Mucosa of stomach (tissue), 1 donor: Measurements from ENCODE around the gene ABCG2.
A peak's percentile ranks its signal among the peaks of the same experiment; 100 is the strongest.

Experiments used
- H3K27me3 ChIP-seq: one replicate; pipeline ENCODE4 v1.7.0; 2013; ENCODE audit warnings: mild to moderate bottlenecking, low read length; ENCODE audit not compliant: control insufficient read depth, insufficient read depth
- H3K36me3 ChIP-seq: one replicate; pipeline ENCODE4 v1.7.0; 2013; ENCODE audit warnings: low read length; ENCODE audit not compliant: control insufficient read depth, insufficient read depth
- H3K4me1 ChIP-seq: one replicate; pipeline ENCODE4 v1.7.0; 2013; ENCODE audit warnings: mild to moderate bottlenecking, low read length; ENCODE audit not compliant: control insufficient read depth, insufficient read depth
- H3K4me3 ChIP-seq: one replicate; pipeline ENCODE4 v1.7.0; 2013; ENCODE audit warnings: low read length
- H3K9ac ChIP-seq: one replicate; pipeline ENCODE4 v1.7.0; 2013; ENCODE audit warnings: mild to moderate bottlenecking, low read length, moderate library complexity
- H3K9me3 ChIP-seq: one replicate; pipeline ENCODE4 v1.7.0; 2013; ENCODE audit warnings: mild to moderate bottlenecking, low read length, moderate library complexity; ENCODE audit not compliant: control insufficient read depth
- donor health status: Pancreatic carcinoma.

The ABCG2 gene

DNA sequence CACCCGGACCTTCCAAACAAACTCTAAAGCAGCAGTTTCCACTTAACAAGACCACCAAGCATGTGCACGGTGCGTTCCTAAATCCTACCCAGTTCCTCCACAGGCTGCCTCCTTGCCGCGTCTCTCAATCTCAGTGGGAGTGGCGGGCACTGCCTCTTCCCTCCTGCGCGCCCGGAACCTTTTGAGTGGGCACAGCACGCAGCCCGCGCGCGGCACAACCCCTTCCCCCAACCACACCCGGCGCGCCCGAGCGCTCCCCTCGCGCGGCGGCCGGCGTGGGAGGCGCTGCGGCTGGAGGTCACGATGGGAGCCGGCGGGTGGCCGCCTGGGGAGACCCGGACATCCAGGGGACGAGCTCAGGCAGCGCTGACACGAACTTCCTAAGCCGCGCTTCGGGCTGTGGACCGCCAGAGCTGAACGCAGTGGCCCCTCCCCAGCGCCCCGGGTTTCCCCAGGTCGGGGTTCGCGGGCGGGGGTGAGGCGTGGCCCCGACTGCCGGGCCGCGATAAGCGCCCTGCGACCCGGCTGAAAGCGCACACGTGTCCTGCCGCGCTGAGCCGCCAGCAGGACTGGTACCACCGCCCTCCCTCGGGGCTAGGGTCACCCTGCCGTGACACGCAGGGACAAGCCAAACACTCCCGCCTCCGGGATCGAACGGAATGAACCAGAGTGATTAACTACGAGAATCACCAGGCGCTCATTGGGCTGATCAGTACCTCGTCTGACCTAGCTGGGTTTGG is at the start of gene ABCG2:
Gene ABCG2 (minus strand): TSS at position 151 of the 740 bp plus-strand sequence. CDS start 18,644 bp downstream, outside the sequence.
- Histone ChIP-seq H3K4me1 (no peaks in the 10 kb centered on the region), H3K4me3 (peak within 1 kb of the TSS; percentile 22), H3K36me3 (no peaks in the 10 kb centered on the region), H3K9me3 (no peaks in the 10 kb centered on the region), H3K9ac (peak within 1 kb of the TSS; percentile 24), H3K27me3 (no peaks in the 10 kb centered on the region)

DNA sequence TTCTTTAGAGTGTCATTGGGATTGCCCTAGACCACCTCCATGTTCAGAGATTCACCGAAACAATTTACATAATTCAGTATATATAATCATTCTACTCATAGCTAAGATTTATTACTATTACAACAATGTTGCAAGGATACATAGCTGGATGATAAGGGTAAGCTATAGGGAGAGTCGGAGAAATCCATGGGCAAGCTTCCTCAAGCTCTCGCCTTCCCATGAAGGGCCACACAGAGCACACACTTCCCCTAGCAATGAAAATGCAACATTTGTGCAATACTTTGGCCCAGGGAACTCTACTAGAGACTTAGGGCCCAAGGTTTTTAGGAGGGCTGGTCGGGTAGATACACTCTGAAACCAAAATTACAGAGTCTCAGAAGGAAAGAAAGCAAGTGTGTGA is 49.7 kb upstream of the ABCG2 start:
- Histone ChIP-seq H3K27me3 (no peaks in the 10 kb centered on the region), H3K4me3 (no peak overlapping the region), H3K36me3 (no peaks in the 10 kb centered on the region), H3K9me3 (no peaks in the 10 kb centered on the region), H3K9ac (no peak overlapping the region), H3K4me1 (peaks cover 3% of the 10 kb centered on the region)

DNA sequence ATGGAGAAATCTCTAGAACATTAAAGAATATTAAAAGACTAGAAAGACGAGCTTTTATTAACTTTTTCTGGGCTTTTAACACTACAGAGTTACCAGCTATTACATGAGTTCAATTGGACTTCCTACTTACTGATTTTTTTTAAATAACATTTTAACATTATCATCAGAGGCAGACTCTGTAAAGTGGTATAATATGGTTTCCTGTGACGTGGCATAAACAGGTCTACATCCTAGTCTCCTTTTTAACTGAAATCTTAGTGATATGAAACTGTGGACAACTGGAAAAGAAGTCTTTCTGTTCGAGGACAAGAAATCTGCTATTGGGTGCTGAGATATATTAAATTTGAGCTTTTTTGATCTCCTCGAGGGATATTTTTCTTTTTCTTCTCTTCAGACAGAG is 48.7 kb upstream of the ABCG2 start:
- no peak overlapping the region for H3K4me3 ChIP-seq
- H3K36me3 ChIP-seq = no peaks in the 10 kb centered on the region
- no peaks in the 10 kb centered on the region for H3K9me3 ChIP-seq
- peaks cover 3% of the 10 kb centered on the region for H3K4me1 ChIP-seq
- H3K9ac ChIP-seq = no peak overlapping the region
- H3K27me3 ChIP-seq = no peaks in the 10 kb centered on the region

DNA sequence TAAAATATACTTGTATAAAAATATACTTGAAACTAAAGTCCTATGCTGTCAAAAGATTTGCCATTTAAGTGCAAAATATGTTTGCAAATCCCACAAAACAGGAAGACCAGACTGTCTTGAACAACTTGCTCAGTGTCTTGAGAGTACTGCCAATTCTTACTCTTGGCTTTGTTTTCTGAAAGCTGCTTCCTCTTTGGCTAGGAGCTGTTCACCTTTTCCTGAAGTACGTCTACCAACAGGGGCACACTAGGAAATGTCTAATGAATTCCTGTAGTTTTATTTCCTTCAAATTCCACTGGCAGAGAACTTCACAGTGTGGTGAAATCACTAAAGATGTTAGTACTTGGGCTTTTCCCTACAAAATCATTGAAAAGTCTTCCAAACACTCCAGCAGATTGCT is 46.4 kb upstream of the ABCG2 start:
- Histone ChIP-seq H3K27me3 (no peaks in the 10 kb centered on the region), H3K4me3 (no peak overlapping the region), H3K4me1 (peaks cover 3% of the 10 kb centered on the region), H3K9me3 (no peaks in the 10 kb centered on the region), H3K9ac (no peak overlapping the region), H3K36me3 (no peaks in the 10 kb centered on the region)

DNA sequence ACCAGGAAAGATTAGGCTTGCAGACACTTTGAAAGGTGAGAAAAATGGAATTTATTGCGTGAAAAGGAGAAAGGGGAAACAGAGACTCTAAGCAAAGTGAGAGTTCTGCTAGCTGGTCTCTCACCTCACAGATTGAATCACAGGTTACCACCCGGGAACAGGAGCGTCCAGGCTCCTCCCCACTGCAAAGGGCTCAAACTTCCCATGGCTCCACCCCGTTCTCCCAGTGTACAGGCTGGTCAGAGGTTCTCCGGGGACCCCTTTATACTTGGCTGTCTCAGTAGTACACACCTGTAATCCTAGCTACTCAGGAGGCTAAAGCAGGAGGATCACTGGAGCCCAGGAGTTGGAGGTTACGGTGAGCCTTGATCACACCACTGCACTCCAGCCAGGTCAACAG is 44.0 kb upstream of the ABCG2 start:
- no peaks in the 10 kb centered on the region for H3K27me3 ChIP-seq
- no peak overlapping the region for H3K9ac ChIP-seq
- H3K4me3 ChIP-seq = no peak overlapping the region
- no peaks in the 10 kb centered on the region for H3K9me3 ChIP-seq
- peaks cover 3% of the 10 kb centered on the region for H3K4me1 ChIP-seq
- H3K36me3 ChIP-seq = no peaks in the 10 kb centered on the region

DNA sequence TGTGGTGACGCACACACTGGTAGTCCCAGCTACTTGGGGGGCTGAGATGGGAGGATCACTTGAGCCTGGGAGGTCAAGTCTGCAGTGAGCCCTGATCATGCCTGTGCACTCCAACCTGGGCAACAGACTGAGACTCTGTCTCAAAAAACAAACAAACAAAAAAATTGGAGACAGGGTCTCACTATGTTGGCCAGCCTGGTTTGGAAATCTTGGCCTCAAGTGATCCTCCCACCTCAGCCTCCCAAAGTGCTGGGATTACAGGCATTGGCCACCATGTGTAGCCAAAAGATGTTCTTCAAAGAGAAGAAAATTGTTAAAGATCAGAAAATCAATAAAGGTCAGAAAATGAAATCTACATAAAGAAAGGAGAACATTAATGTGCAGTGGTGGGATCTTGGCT is 41.7 kb upstream of the ABCG2 start:
- no peak overlapping the region for H3K9ac ChIP-seq
- no peaks in the 10 kb centered on the region for H3K9me3 ChIP-seq
- no peaks in the 10 kb centered on the region for H3K36me3 ChIP-seq
- H3K27me3 ChIP-seq = no peaks in the 10 kb centered on the region
- peaks cover 20% of the 10 kb centered on the region for H3K4me1 ChIP-seq
- no peak overlapping the region for H3K4me3 ChIP-seq

DNA sequence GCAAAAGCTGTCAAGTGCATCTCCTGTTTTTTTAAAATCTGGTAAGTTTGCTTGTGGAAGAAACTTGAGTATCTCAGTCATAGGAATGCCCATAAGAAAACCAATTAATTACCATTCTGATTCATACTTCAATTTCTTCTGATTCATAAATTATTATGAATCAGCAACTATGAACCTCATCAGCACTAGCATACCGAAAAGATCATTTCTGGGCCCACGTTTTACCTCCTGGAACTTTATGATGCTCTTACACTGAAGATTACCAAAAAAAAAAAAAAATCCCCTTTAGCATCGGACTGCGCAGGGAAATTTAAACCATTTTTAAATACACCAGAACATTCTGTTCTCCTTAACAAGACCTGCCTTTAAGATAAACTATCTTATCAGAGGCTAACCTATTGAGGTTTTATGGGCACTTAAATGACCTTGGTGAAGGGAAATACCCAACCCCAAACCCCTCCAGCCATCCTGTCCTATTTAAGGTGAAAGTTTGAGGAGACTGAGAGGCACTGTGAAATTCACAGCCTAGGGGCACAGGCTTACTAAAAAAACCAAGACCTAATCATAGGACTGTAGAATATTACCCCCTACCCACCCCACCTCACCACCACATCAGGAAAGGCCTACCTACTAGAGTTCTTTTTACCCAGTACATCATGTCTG is 38.2 kb upstream of the ABCG2 start:
- Histone ChIP-seq H3K36me3 (no peaks in the 10 kb centered on the region), H3K4me1 (peaks cover 19% of the 10 kb centered on the region), H3K9ac (no peak overlapping the region), H3K9me3 (no peaks in the 10 kb centered on the region), H3K27me3 (no peaks in the 10 kb centered on the region), H3K4me3 (no peak overlapping the region)

DNA sequence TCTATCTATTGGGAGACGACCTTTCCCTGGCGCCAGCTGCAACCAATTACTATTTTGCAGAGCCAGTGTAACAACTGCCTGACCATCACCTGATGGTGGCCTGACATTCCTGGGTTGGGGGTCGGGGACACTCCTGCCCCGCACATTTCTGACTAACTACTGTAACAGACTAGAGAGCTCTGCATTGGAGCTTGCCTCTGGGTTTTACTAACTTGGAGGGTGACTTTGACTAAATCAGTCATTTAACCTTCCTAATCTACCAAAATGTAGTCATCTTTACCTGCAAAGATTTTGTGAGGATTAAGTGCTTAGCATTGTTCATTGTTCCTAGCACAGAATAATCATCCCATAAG is 37.5 kb upstream of the ABCG2 start:
- Histone ChIP-seq H3K4me3 (no peak overlapping the region), H3K9ac (peak overlapping the region; percentile 15), H3K9me3 (no peaks in the 10 kb centered on the region), H3K36me3 (no peaks in the 10 kb centered on the region), H3K27me3 (no peaks in the 10 kb centered on the region), H3K4me1 (peaks cover 19% of the 10 kb centered on the region)

DNA sequence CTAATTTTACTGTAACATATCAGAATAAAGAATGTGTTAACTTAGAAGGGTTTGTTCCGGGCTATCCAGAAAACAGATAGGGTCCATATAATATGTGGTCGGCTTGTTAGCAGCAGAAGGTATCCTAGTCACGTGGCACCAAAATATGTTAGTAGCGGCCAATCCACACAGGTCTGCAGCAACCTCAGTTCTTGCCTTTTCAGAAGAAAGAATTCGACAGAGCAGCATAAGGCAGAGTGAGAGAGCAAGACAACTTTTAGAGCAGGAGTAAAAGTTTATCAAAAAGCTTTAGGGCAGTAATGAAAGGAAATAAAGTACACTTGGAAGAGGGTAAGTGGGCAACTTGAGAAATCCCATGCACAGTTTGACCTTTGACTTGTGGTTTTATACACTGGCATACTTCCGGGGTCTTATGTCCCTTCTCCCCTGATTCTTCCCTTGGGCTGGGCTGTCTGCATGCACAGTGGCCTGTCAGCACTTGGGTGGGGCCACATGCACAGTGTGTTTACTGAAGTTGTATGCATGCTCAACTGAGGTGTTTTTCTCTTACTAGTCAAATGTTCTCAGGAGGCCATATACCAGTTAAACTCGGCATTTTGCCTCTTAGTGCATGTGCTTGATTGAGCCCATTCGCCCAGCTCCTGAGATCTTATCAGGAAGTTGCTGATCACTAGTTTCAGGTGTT is 37.0 kb upstream of the ABCG2 start:
- Histone ChIP-seq H3K9me3 (no peaks in the 10 kb centered on the region), H3K4me1 (peaks cover 19% of the 10 kb centered on the region), H3K27me3 (no peaks in the 10 kb centered on the region), H3K4me3 (no peak overlapping the region), H3K9ac (peak overlapping the region; percentile 15), H3K36me3 (no peaks in the 10 kb centered on the region)

DNA sequence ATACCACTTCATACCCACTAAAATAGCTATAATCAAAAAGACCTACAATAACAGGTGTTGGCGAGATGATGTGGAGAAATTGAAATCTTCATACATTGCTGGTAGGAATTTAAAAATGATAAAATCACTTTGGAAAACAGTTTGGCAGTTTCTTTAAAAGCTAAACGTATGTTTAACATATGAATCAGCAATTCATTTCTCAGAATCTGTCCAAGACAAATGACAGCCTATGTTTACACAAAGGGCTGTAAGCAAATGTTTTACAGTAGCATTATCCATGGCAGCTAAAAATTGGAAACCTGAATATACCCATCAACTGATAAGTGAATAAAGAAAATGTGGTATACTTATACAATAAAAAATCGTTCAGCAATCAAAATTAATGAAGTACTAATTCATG is 33.0 kb upstream of the ABCG2 start:
- Histone ChIP-seq H3K9ac (no peak overlapping the region), H3K9me3 (no peaks in the 10 kb centered on the region), H3K4me3 (no peak overlapping the region), H3K27me3 (no peaks in the 10 kb centered on the region), H3K4me1 (peaks cover 15% of the 10 kb centered on the region), H3K36me3 (no peaks in the 10 kb centered on the region)

DNA sequence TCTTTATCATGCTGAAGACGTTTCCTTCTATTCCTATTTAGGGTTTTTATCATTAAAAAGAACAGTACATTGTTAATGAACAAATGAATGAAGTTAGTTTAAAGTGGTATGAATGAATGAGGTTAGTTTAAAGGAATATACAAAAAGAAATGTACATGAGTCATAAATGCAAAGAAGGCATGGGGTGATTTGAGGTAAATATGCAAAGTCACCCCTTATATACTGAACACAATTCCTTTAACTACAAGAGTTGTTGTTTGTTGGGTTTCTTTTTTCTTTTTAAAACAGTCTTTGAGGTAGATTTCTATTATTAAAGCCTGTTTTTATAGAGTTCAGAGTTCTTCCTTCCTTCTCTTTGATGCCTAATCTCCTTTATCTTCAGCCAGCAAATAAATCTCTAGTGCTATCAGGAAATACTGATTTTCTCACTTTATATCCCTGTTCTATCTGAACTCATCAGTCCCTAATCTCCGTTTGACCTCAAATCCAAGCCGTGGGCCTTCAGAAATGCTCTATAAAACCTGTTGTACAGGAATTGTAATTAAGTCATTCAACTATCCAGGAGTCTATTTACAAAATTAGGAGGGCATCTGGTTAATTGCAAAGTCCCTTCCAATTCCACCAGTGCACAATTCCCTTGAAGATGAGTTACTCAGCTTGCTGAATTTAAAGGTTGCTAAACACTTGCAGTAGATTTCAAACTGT is 31.6 kb upstream of the ABCG2 start:
- Histone ChIP-seq H3K27me3 (no peaks in the 10 kb centered on the region), H3K4me3 (no peak overlapping the region), H3K9ac (no peak overlapping the region), H3K36me3 (no peaks in the 10 kb centered on the region), H3K4me1 (peaks cover 1% of the 10 kb centered on the region), H3K9me3 (no peaks in the 10 kb centered on the region)

DNA sequence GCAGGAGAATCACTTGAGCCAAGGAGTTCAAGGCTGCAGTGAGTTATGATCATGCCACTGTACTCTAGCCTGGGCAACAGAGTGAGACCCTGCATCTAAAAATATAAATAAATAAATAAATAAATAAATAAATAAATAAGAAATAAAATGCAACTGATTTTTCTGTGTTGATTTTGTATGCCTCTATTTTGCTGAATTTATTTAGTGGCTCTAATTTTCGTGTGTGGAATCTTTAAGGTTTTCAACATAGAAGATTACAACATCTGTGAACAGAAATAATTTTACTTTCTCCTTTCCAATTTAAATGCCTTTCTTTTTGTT is 30.9 kb upstream of the ABCG2 start:
- Histone ChIP-seq H3K9ac (no peak overlapping the region), H3K36me3 (no peaks in the 10 kb centered on the region), H3K4me1 (no peaks in the 10 kb centered on the region), H3K27me3 (no peaks in the 10 kb centered on the region), H3K9me3 (no peaks in the 10 kb centered on the region), H3K4me3 (no peak overlapping the region)
